CD4-positive, alpha-beta T cell (primary cell): ENCODE results near the gene NAA11. TPM values are rescaled to one million over a fixed set of nuclear protein-coding genes. Genes with fewer than 3 reads are reported as not detected.

Experiments
- ATAC-seq: fragments of 200-7000 bp; cut with Tn5 transposase; one replicate; pipeline ENCODE4 v1.10.0; 2022; ENCODE audit warnings: mild to moderate bottlenecking; ENCODE audit not compliant: poor library complexity
- CTCF ChIA-PET: fragments of 350-600 bp; sonication (Branson Sonifier 250); formaldehyde crosslinking; loops from one replicate; lab custom pipeline; 2021; ENCODE audit warnings: antibody characterized with exemption, inconsistent platforms; lab: Charles Lee
- POLR2A ChIA-PET: fragments of 350-600 bp; sonication (Branson Sonifier 250); formaldehyde crosslinking; loops from one replicate; lab custom pipeline; 2021; ENCODE audit warnings: antibody characterized with exemption, inconsistent platforms; lab: Charles Lee
- DNase-seq, 14 experiments: peaks; one replicate each; pipeline ENCODE4 v3.0.0-alpha.2; 2013 to 2020; ENCODE audit warnings: mixed read lengths in 2 of 14
- H3K27ac ChIP-seq, 2 donors: one replicate each; pipeline versions ENCODE4 v1.5.1 to v1.7.0; 2013; ENCODE audit warnings: low read length in 2 of 2, low read depth in 1 of 2, mild to moderate bottlenecking in 1 of 2
- H3K27me3 ChIP-seq, 2 experiments: 1 replicate in 1 of 2; 2 replicates in 1 of 2; pipeline versions ENCODE4 v1.6.1 to v1.7.0; 2013; ENCODE audit warnings: low read length in 2 of 2, control low read depth in 1 of 2, mild to moderate bottlenecking in 1 of 2, moderate library complexity in 1 of 2; ENCODE audit not compliant: insufficient read depth in 2 of 2, control insufficient read depth in 1 of 2
- H3K36me3 ChIP-seq: one replicate; pipeline ENCODE4 v1.6.1; 2013; ENCODE audit warnings: low read length, control low read depth; ENCODE audit not compliant: insufficient read depth
- H3K4me1 ChIP-seq: one replicate; pipeline ENCODE4 v1.6.1; 2013; ENCODE audit warnings: low read length, control low read depth; ENCODE audit not compliant: insufficient read depth
- H3K4me3 ChIP-seq: one replicate; pipeline ENCODE4 v1.5.1; 2013; ENCODE audit warnings: mild to moderate bottlenecking, low read length, moderate library complexity
- H3K9me3 ChIP-seq, 2 experiments: 1 replicate in 1 of 2; 2 replicates in 1 of 2; pipeline versions ENCODE4 v1.6.1 to v1.7.0; 2013; ENCODE audit warnings: low read length in 2 of 2, mild to moderate bottlenecking in 2 of 2, control low read depth in 1 of 2, moderate library complexity in 1 of 2; ENCODE audit not compliant: control insufficient read depth in 1 of 2, insufficient read depth in 1 of 2
- H3K27ac Mint-ChIP-seq: one replicate; pipeline ENCODE4 v1.8.0; 2020; ENCODE audit warnings: mixed read lengths
- H3K27me3 Mint-ChIP-seq: one replicate; pipeline ENCODE4 v1.8.0; 2021; ENCODE audit warnings: mixed read lengths
- H3K36me3 Mint-ChIP-seq: one replicate; pipeline ENCODE4 v1.8.0; 2021; ENCODE audit warnings: low read depth, mixed read lengths
- H3K4me1 Mint-ChIP-seq: one replicate; pipeline ENCODE4 v1.8.0; 2021; ENCODE audit warnings: low read depth, mixed read lengths
- H3K4me3 Mint-ChIP-seq: one replicate; pipeline ENCODE4 v1.8.0; 2020; ENCODE audit warnings: mild to moderate bottlenecking, mixed read lengths
- H3K9me3 Mint-ChIP-seq: one replicate; pipeline ENCODE4 v1.8.0; 2020; ENCODE audit warnings: mixed read lengths
- intact Hi-C, 2 experiments: fragments of 100-400 bp; cut with DNase I in 1 of 2; cut with micrococcal nuclease in 1 of 2; formaldehyde crosslinking; loops; one replicate each; pipeline versions ENCODE4 v1.15.1 to v1.9.0; 2023 to 2025; cut with DNase I, micrococcal nuclease
- total RNA-seq, 174 experiments: library from RNA in 2 of 174; stranded (reverse) in 2 of 174; gene quantifications; one replicate each; pipeline ENCODE4 v1.2.3 and lab custom pipeline; 2021 to 2026
- TF ChIP-seq, protein P1 (sequence below): fragments of 200-600 bp; IDR thresholded peaks from one replicate; pipeline ENCODE4 v1.8.0; 2022; ENCODE audit warnings: antibody characterized with exemption, mild to moderate bottlenecking

Gene NAA11
- total RNA-seq, 2 experiments from 2014 or later = not detected

- CTCF ChIA-PET = no interaction called here
- no peak overlapping the region for H3K4me3 Mint-ChIP-seq
These were observed 33.9 kb downstream of the NAA11 start for GRCh38 chr4:79292008-79292407.

DNA sequence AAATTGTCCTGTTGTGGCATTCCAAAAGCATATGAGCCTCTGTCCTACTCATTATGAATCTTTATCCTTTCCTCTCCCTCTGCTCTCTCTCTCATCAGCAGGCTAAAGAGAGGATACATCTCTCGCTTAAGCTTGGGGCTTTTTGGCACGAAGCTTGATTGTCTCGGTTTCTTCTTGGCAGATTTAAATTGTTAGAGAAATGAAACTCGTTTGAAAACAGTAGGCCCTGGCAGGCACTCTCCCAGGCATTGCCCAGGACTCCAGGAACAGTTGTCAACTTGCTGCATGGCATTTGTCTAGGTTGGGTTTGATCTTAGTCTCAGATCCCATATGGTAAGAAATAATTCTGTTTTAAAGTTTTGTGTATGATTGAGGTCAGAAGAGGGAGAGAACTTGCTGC, 35.5 kb downstream of the NAA11 start:
- TF ChIP-seq, protein P1, sequence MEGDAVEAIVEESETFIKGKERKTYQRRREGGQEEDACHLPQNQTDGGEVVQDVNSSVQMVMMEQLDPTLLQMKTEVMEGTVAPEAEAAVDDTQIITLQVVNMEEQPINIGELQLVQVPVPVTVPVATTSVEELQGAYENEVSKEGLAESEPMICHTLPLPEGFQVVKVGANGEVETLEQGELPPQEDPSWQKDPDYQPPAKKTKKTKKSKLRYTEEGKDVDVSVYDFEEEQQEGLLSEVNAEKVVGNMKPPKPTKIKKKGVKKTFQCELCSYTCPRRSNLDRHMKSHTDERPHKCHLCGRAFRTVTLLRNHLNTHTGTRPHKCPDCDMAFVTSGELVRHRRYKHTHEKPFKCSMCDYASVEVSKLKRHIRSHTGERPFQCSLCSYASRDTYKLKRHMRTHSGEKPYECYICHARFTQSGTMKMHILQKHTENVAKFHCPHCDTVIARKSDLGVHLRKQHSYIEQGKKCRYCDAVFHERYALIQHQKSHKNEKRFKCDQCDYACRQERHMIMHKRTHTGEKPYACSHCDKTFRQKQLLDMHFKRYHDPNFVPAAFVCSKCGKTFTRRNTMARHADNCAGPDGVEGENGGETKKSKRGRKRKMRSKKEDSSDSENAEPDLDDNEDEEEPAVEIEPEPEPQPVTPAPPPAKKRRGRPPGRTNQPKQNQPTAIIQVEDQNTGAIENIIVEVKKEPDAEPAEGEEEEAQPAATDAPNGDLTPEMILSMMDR = no peak

More at GRCh38 chr4:79292008-79292407, 33.9 kb downstream of the NAA11 start:
- peaks cover 0 to 4% of the 10 kb centered on the region in 2 experiments for H3K9me3 ChIP-seq
- no peak overlapping the region for H3K27ac ChIP-seq
- no peak for DNase-seq
- H3K9me3 Mint-ChIP-seq = no peaks in the 10 kb centered on the region
- H3K36me3 Mint-ChIP-seq = no peaks in the 10 kb centered on the region
- TF ChIP-seq, protein P1 = no peak
- no peaks in the 10 kb centered on the region for H3K27me3 Mint-ChIP-seq
- no peaks in the 10 kb centered on the region for H3K27me3 ChIP-seq
- H3K4me1 Mint-ChIP-seq = no peaks in the 10 kb centered on the region
- no peak overlapping the region for H3K4me3 ChIP-seq
- intact Hi-C loops = no loop called here
- POLR2A ChIA-PET = no interaction called here
- H3K36me3 ChIP-seq = no peaks in the 10 kb centered on the region
- ATAC-seq = no peak
- no peaks in the 10 kb centered on the region for H3K4me1 ChIP-seq
- H3K27ac Mint-ChIP-seq = no peak overlapping the region

DNA sequence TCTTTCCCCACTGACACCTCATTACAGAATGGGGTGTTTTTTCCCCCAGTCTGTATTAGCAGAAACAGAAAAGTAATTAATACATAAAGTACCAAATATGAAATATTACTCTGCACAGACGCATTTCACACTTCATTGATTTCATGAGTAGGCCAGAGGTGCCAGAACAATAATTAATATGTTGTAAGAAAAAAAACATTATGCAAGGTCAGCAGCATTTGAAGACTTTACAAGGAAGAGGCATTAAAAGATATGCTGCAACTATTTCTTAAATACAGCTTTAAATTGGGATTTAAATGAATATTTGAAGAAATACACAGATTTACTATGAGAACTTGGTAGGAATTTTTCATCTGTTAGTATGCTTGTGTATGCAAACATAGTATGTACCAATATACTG, 37.7 kb downstream of the NAA11 start:
- DNase-seq (no peak), ATAC-seq (no peak)
- Histone ChIP-seq H3K27ac (no peak overlapping the region), H3K36me3 (no peaks in the 10 kb centered on the region), H3K4me1 (no peaks in the 10 kb centered on the region), H3K9me3 (no peaks in the 10 kb centered on the region), H3K4me3 (no peak overlapping the region), H3K27me3 (no peaks in the 10 kb centered on the region)
- intact Hi-C loops = no loop called here
- Mint-ChIP-seq H3K4me1 (no peaks in the 10 kb centered on the region), H3K4me3 (no peak overlapping the region), H3K27me3 (no peaks in the 10 kb centered on the region), H3K36me3 (no peaks in the 10 kb centered on the region), H3K27ac (no peak overlapping the region), H3K9me3 (no peaks in the 10 kb centered on the region)
- TF ChIP-seq, protein P1 = no peak
- ChIA-PET CTCF (no interaction called here), POLR2A (no interaction called here)

More for the DNA sequence above, 35.5 kb downstream of the NAA11 start:
- no peaks in the 10 kb centered on the region for H3K27me3 ChIP-seq
- Mint-ChIP-seq H3K4me1 (no peaks in the 10 kb centered on the region), H3K27me3 (no peaks in the 10 kb centered on the region), H3K9me3 (no peaks in the 10 kb centered on the region), H3K4me3 (no peak overlapping the region), H3K36me3 (no peaks in the 10 kb centered on the region), H3K27ac (no peak overlapping the region)
- no peaks in the 10 kb centered on the region for H3K9me3 ChIP-seq
- DNase-seq (no peak), ATAC-seq (no peak)
- intact Hi-C loops = no loop called here
- CTCF ChIA-PET = no interaction called here
- H3K27ac ChIP-seq = no peak overlapping the region
- no peaks in the 10 kb centered on the region for H3K36me3 ChIP-seq
- no peaks in the 10 kb centered on the region for H3K4me1 ChIP-seq
- H3K4me3 ChIP-seq = no peak overlapping the region
- POLR2A ChIA-PET = no interaction called here
